Spleen (tissue), 7 donors: Measurements from ENCODE around the gene KRTDAP.

Experiments
- POLR2A ChIP-seq, 3 donors: fragments of 450-650 bp; IDR thresholded peaks; one replicate each; pipeline ENCODE4 v1.5.1; 2017; ENCODE audit warnings: antibody characterized with exemption in 3 of 3, mild to moderate bottlenecking in 1 of 3
- POLR2AphosphoS5 ChIP-seq, 3 donors: sonication (generic); formaldehyde crosslinking; IDR thresholded peaks; one replicate each; pipeline ENCODE4 v1.5.1; 2017; ENCODE audit warnings: antibody characterized with exemption in 3 of 3
- TF ChIP-seq, protein P1 (sequence below), 11 experiments: fragments of 200-600 bp in 7 of 11; fragments of 450-650 bp in 4 of 11; sonication (generic) in 4 of 11; IDR thresholded peaks in 8 of 11; conservative IDR thresholded peaks in 3 of 11; 1 replicate in 7 of 11; 2 replicates in 4 of 11; pipeline versions ENCODE4 v1.4.0 to v1.8.0; 2016 to 2021; ENCODE audit warnings: antibody characterized with exemption in 11 of 11, inconsistent platforms in 4 of 11, mild to moderate bottlenecking in 1 of 11
- donor health status: DM: no; HTN: no; CAD: no; lungs with moderate emphysema.
- donor health status: DM: no; HTN: no; CAD: no.
- donor health status: DM: no; HTN: no; CAD: no.

DNA sequence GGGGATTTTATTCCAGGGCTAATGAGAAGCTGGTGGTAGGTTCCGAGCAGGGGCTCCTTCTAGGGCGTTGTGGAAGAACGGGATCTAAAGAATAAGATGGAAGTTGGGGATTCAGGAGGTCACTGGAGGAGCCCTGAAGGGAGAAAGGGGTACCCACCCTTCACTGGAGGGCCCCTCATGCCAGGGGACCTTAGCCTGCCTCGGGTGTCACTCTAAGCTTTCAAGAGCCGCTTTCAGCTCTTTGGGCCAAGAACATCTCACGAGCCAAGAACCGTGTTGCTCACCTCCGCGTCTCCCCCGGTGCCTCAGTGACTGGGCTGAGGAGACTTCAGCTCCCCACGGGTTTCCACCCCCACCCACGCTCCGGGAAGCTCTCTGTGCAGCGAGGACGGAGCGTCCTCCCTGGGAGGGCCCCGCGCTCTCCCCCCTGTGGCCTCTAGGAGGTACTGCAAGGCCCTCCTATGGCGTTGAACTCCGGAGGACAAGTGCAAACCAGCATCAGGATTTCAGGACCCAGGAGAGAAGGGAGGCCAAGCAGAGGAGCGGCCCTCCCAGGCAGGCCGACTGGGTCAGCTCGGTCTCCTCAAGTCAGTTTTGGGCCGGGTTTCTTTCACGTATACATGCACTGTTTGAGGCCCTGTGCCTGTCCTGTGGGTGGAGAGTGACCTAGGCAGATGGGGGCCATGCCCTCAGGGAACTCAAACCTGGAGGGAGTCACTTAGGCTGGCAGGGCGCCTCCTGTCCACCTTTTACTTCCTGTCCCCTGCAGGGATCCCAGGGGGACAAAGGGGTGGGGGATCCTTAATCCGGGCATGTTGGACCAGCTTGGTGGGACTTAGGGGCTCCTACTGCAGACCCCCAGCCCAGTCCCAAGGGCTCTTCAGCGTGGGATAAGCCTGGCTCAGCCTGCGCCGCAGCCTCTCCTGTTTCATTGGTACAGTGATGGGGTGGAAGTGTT is 5.1 kb upstream of the KRTDAP start:
- TF ChIP-seq, protein P1, sequence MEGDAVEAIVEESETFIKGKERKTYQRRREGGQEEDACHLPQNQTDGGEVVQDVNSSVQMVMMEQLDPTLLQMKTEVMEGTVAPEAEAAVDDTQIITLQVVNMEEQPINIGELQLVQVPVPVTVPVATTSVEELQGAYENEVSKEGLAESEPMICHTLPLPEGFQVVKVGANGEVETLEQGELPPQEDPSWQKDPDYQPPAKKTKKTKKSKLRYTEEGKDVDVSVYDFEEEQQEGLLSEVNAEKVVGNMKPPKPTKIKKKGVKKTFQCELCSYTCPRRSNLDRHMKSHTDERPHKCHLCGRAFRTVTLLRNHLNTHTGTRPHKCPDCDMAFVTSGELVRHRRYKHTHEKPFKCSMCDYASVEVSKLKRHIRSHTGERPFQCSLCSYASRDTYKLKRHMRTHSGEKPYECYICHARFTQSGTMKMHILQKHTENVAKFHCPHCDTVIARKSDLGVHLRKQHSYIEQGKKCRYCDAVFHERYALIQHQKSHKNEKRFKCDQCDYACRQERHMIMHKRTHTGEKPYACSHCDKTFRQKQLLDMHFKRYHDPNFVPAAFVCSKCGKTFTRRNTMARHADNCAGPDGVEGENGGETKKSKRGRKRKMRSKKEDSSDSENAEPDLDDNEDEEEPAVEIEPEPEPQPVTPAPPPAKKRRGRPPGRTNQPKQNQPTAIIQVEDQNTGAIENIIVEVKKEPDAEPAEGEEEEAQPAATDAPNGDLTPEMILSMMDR (IDR thresholded peaks at IDR 0.05 in 8 of 11, conservative IDR thresholded peaks at IDR 0.05 in 3 of 11) = peak; percentile 94 to 99 (median 98)
- no peak for TF ChIP-seq POLR2A (IDR thresholded peaks at IDR 0.05)
- peak in 2 of 3 donors; percentile 46 to 52 for TF ChIP-seq POLR2AphosphoS5 (IDR thresholded peaks at IDR 0.05)
